ENCODE data around the gene SCAF1.

The SCAF1 gene, protein sequence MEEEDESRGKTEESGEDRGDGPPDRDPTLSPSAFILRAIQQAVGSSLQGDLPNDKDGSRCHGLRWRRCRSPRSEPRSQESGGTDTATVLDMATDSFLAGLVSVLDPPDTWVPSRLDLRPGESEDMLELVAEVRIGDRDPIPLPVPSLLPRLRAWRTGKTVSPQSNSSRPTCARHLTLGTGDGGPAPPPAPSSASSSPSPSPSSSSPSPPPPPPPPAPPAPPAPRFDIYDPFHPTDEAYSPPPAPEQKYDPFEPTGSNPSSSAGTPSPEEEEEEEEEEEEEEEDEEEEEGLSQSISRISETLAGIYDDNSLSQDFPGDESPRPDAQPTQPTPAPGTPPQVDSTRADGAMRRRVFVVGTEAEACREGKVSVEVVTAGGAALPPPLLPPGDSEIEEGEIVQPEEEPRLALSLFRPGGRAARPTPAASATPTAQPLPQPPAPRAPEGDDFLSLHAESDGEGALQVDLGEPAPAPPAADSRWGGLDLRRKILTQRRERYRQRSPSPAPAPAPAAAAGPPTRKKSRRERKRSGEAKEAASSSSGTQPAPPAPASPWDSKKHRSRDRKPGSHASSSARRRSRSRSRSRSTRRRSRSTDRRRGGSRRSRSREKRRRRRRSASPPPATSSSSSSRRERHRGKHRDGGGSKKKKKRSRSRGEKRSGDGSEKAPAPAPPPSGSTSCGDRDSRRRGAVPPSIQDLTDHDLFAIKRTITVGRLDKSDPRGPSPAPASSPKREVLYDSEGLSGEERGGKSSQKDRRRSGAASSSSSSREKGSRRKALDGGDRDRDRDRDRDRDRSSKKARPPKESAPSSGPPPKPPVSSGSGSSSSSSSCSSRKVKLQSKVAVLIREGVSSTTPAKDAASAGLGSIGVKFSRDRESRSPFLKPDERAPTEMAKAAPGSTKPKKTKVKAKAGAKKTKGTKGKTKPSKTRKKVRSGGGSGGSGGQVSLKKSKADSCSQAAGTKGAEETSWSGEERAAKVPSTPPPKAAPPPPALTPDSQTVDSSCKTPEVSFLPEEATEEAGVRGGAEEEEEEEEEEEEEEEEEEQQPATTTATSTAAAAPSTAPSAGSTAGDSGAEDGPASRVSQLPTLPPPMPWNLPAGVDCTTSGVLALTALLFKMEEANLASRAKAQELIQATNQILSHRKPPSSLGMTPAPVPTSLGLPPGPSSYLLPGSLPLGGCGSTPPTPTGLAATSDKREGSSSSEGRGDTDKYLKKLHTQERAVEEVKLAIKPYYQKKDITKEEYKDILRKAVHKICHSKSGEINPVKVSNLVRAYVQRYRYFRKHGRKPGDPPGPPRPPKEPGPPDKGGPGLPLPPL

DNA sequence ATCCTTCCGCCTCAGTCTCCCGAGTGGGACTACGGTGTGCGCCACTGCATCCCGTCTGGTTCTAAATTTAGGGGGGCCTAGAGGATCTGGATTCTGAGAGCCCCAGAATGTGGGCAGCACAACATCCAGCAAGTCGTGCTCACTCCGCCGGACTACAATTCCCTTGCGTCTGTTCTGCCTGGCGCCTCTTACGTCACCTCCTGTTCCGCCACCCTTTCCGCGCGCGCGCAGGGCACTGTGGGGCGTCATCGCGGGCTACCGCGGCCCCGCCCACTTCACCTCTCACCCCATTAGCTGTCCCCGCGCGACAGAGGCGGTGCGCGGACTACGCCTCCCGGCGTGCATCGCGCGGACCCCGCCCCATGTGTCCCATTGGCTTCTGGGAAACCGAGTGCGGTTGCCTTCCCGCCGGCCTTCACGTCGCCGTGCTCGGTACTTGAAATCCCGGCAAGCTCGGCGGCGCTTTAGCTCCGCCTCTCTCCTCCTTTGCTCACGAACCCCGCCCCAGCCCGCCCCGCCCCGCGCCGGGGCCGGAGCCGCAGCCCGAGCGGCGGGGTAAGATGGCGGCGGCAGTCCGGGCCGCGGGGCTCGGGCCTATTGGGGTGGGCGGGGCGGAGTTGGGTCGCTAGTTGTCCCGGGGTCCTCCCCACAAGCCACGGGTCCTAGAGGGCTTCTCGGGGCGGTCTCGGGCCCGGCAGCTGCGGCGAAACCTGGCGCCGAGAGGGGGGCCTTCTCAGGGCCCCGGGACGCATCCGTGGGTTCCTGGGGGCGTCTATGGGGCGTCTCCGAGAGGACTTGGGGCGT is at the start of gene SCAF1:
TSS of gene SCAF1 (plus strand) at position 522 of the 804 bp plus-strand sequence. CDS start 2,818 bp downstream, outside the sequence.
- DNase-seq (ENCODE audit: low read depth in 2 of 2, low spot score in 1 of 2), result peak; percentile 95 to 99

DNA sequence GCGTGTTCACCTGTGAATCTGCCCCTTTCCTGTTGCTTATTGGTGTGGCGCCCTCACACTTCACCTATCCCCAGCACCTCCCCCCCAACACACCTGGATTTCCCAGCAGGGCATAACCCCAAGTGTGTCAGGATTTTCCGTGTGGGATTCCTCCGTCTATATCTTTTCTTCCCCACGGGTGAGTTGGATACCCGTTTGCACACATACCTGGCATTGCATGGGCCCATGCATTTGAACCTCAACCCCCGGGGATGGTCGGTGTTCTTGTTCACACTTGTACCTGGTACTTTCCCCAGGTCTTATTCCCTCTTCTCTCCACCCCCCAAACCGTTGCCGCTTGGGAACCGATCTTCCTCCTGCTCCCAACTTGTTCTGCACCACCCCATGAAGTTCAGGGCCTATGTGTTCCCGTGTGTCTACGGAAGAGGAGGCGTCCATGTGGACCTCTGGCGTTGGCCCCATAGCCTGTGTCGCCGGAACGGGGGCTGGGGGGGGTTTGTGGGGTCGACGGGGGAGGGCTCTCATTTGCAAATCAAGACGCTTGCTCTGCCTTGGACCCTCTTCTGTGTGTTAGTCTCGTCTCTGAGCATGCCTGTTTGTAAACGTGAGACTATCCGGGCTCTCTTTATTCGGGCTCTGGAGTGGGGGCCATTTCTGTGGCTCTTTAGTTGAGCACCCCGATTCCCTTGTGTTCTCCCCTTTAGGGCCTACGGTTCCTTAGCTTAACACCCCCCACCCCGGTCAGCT is 49.4 kb upstream of the SCAF1 start:
- DNase-seq (ENCODE audit: low read depth in 2 of 2, low spot score in 1 of 2), result no peak

DNA sequence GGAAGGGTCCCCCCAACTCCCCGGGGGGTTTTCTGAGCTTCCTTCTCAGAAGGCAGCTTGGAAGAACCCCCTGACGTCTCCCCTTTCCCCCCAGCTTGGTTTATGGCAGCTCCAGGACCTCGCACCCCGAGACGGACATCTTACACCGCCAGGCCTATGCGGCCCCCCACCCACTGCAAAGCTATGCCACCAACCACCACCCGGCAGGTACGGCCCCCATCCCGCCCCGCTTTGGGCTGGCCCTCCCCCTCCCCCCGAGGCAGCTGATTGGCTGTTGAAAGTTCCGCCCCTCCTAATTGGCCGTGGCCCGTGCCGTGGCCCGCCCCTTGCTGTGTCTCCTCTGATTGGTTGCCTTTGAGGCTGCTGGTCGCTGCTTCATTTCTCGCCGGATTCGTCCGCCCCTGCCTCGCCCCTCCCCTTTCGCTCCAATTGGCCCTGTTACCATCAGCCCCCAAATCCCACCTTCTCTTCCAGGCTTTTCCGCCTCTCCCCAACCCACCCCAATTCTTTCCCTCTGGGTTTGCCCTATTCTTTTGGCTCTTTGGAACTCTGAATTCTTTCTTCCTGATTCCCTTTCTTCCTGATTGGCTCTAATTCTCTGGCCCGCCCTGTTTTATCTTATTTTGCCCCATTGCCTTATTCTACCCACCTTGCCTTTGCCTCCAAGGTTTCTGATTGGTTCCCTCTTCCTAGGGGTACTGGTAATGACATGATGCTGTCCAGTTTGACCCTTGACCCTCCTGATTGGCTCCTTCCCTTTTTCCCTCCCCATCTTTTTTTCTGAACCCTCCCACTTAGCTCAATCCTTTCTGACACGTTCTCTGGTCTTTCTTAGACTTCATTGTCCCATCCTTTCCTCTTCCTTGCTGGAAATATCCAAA is 48.5 kb upstream of the SCAF1 start:
- DNase-seq (ENCODE audit: low read depth in 2 of 2, low spot score in 1 of 2), result peak; percentile 84 to 88

DNA sequence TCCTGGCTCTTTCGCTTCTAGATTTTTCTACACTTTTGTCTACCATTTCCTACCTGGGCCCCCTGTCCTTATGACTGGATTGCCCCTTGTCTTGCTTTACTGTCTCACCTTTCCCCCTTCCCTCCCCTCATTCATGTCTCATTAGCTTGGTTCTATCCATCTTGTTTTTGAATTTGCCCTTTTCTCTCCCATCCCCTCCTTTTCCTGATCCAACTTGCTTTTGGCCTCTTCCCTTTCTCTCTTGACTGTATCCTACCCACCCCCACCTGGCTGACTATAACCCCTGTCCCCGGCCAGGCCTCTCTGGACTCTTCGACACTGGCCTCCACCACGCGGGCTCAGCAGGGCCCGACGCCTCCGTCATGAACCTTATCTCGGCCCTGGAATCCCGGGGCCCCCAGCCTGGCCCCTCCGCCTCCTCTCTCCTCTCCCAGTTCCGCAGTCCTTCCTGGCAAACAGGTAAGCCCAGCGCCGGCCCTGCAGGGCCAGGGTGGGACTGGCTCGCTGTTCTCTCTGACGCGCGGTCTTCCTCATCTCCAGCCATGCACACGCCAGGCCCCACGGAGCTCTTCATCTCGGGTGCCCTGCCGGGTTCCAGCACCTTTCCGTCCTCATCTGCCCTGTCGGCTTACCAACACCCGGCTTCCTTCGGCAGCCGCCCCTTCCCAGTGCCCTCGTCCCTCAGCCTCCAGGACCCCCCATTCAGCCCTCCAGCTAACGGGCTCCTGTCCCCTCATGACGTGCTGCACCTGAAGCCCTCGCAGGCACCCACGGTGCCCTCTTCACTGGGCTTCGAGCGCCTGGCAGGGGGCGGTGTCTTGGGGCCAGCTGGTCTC is 47.6 kb upstream of the SCAF1 start:
- DNase-seq (ENCODE audit: low read depth in 2 of 2, low spot score in 1 of 2), result no peak

DNA sequence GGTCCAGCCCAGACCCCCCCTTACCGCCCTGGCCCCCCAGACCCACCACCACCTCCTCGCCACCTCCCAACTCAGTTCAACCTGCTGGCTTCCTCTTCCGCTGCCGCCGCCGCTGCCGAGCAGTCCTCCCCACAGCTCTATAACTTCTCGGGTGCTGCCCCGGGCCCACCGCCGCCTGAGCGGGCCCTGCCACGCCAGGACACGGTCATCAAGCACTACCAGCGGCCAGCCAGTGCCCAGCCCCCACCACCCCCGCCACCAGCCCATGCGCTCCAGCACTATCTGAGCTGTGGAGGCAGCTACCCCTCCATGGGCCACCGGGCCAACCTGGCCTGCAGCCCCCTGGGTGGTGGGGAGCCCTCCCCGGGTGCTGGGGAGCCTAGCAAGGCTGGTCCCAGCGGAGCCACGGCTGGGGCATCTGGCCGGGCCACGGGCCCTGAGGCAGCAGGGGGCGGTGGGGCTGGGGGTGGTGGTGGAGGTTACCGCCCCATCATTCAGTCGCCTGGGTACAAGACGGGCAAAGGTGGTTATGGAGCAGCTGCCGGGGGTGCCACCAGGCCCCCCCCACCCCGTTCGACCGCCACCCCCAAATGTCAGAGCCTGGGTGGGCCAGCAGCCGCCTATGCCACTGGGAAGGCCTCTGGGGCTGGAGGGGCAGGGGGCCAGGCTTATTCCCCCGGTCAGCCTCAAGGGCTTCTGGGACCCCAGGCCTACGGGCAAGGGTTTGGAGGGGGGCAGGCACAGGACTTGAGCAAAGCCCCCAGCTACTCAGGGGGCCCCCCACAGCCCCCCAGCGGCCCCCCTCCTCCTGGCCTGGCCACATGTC is 46.8 kb upstream of the SCAF1 start:
- DNase-seq (ENCODE audit: low read depth in 2 of 2, low spot score in 1 of 2), result no peak

DNA sequence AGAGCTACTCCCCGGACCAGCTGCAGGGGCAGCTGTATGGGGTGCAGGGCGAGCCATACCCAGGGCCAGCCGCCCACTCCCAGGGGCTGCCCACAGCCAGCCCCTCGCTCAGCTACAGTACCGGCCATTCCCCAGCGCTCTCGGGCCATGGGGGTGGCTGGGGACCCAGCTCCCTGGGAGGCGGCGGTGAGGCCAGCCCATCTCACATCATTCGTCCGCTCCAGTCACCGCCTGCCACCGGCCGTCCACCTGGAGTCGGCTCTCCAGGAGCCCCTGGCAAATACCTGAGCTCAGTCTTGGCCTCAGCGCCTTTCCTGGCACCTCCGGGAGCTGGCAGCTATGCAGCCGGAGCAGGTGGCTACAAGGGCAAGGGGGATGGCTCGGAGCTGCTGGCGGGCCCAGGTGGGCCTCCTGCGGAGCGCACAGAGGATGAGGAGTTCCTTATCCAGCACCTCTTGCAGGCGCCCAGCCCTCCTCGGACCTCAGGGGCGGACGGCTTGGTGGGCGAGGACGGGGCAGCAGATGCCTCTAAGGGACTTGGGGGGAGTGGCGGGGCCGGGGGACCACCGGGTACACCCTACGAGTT is 46.1 kb upstream of the SCAF1 start:
- no peak for DNase-seq (ENCODE audit: low read depth in 2 of 2, low spot score in 1 of 2)

DNA sequence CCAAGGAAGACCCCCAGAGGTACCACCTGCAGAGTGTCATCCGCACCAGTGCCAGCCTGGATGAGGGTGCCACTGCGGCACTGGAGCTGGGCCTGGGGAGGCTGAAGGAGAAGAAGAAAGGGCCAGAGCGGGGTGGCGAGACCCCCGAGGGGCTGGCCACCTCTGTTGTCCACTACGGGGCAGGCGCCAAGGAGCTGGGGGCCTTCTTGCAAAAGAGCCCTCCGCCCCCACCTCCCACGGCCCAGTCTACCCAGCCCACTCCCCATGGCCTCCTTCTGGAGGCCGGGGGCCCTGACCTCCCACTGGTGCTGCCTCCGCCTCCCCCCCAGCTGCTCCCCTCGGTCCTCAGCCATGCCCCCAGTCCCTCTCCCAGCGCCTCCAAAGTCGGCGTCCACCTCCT is 45.6 kb upstream of the SCAF1 start:
- no peak for DNase-seq (ENCODE audit: low read depth in 2 of 2, low spot score in 1 of 2)

DNA sequence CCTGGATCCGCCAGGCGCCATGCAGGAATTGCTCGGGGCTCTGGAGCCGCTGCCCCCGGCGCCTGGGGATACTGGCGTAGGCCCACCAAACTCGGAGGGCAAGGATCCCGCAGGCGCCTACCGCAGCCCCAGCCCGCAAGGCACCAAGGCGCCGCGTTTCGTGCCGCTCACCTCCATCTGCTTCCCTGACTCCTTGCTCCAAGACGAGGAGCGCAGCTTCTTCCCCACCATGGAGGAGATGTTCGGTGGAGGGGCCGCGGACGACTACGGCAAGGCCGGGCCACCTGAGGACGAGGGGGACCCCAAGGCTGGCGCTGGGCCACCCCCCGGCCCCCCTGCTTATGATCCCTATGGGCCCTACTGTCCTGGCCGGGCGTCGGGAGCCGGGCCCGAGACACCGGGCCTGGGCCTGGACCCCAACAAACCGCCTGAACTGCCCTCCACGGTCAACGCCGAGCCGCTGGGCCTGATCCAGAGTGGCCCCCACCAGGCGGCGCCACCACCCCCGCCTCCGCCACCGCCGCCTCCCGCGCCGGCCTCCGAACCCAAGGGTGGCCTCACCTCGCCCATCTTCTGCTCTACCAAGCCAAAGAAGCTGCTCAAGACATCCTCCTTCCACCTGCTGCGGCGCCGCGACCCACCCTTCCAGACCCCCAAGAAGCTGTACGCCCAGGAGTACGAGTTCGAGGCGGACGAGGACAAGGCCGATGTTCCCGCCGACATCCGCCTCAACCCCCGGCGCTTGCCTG is 44.9 kb upstream of the SCAF1 start:
- DNase-seq (ENCODE audit: low read depth in 2 of 2, low spot score in 1 of 2), result no peak

DNA sequence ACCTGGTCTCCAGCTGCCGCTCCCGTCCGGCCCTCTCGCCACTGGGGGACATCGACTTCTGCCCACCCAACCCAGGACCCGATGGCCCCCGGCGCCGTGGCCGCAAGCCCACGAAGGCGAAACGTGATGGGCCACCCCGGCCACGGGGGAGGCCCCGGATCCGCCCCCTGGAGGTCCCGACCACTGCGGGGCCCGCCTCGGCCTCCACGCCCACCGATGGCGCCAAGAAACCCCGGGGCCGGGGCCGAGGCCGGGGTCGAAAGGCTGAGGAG is 44.4 kb upstream of the SCAF1 start:
- no peak for DNase-seq (ENCODE audit: low read depth in 2 of 2, low spot score in 1 of 2)

DNA sequence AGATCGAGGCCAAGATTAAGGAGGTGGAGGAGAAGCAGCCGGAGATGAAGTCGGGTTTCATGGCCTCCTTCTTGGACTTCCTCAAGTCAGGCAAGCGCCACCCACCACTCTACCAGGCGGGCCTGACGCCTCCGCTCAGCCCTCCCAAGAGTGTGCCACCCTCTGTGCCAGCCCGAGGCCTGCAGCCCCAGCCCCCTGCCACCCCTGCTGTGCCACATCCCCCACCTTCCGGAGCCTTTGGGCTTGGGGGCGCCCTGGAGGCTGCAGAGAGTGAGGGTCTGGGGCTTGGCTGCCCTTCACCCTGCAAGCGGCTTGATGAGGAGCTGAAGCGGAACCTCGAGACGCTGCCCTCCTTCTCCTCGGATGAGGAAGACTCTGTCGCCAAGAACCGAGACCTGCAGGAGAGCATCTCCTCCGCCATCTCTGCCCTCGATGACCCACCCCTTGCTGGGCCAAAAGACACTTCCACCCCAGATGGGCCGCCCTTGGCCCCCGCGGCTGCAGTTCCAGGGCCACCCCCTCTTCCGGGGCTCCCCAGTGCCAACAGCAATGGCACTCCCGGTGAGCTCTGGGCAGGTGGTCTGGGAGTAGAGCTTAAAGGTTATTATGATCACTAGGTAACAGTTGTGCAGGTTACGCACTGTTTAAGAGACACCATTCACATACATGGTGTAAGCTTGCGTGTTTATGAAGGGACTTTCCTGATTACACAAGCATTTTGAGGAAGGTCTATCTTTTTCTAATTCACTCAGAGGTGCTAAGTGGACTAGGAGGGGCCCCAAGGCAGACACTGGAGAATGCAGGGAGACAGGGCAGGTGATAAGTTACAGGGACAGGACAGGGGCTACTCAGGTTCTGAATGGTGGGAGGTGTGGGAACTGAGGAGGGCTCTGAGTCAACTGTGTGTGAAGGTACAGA is 42.4 kb upstream of the SCAF1 start:
- DNase-seq (ENCODE audit: low read depth in 2 of 2, low spot score in 1 of 2), result no peak

DNA sequence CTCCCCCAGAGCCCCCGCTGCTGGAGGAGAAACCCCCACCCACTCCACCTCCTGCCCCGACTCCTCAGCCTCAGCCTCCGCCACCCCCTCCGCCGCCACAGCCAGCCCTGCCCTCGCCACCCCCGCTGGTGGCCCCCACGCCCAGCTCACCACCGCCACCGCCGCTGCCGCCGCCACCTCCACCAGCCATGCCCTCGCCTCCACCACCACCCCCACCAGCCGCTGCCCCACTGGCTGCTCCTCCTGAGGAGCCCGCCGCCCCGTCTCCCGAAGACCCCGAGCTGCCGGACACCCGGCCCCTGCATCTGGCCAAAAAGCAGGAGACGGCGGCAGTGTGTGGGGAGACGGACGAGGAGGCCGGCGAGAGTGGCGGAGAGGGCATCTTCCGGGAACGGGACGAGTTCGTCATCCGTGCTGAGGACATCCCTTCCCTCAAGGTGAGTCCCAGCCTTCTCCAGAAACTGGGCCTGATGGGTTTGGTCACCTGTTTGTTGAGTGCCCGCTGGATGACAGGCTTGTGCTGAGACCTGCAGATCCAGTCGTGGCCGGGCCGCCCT is 40.4 kb upstream of the SCAF1 start:
- no peak for DNase-seq (ENCODE audit: low read depth in 2 of 2, low spot score in 1 of 2)

DNA sequence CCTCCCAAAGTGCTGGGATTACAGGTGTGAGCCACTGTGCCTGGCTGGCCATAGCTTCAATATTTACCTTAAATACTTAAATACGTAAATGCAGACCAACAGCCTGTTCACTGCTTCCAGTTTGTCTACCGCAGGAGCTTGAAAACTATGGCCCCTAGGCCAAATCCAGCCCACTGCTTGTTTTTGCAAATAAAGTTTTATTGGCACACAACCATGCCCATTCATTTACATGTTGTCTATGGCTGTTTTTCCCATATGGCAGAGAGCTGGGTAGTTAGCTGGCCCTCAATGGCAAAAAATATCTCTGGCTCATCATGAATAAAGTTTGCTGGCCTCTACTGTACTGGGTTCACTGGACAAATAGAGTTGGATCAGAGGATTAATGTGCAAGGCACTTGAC is 39.2 kb upstream of the SCAF1 start:
- no peak for DNase-seq (ENCODE audit: low read depth in 2 of 2, low spot score in 1 of 2)

DNA sequence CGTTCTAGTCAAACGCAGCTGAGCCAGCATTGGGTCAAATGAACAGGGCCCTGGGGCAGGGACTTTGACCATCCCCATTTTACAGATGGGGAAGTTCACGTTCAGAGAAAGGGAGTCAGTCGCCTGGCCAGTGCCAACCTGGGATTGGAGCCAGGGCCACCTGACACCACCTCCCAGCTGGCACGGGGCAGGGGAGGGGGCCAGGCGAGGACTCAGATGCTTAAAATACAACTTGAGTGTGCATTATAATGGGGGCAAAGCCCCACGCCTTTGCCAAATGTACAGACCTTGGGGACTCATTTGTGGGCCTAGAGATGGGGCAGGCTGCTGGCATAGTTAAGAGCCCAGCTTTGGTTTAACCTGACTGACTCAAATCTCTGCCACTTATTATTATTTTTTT is 36.4 kb upstream of the SCAF1 start:
- no peak for DNase-seq (ENCODE audit: low read depth in 2 of 2, low spot score in 1 of 2)

DNA sequence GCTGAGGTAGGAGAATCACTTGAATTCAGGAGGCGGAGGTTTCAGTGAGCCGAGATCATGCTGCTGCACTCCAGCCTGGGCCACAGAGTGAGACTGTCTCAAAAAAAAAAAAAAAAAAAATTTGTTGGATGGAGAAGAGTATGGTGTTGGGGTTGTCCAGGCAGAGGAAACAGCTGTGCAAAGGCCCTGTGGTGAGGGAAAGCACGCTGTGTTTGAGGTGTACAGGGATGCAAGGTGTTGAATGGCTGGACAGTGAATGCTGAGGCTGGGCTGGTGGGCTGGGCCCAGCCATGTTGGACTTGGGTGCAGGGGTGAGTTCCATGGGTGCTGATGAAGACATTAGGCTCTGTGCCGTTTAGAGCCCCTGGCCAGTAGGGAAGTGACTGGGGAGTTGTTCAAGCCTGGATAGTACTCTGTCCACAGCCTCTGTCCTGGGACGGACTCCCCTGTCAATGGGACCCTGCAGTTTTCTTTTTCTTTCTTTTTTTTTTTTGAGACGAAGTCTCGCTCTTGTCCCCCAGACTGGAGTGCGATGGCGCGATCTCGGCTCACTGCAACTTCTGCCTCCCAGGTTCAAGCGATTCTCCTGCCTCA is 32.4 kb upstream of the SCAF1 start:
- DNase-seq (ENCODE audit: low read depth in 2 of 2, low spot score in 1 of 2), result no peak

DNA sequence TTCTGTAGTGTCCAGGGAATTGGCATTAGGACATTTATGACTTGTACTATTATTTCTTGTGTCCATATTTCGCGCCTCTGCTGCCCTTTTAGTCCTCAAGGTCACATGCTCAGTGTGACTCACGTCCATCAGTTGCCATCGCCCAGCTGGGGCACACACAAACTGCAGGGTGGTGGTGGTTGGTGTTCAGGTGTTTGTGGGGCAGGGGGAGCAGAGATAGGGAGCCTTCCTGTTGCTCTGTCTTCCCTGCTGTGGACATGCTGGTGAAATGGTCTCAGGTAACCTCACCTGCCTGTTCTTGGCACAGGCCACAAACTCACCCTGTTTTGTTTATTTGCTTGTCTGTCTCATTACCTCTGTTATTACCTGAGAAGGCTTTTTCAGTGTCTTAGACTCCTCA is 28.6 kb upstream of the SCAF1 start:
- DNase-seq (ENCODE audit: low read depth in 2 of 2, low spot score in 1 of 2), result no peak

Measured in stimulated activated CD8-positive, alpha-beta memory T cell treated with anti-CD3 and anti-CD28 coated beads, Interleukin-4, amount 100 ng/mL, for 4 hours (primary cell).